Measurements from ENCODE around the gene CUX1.

GRCh38 chr7:101862280-101863220 lies 45.1 kb downstream of the CUX1 start:
- TF ChIP-seq, protein P1, sequence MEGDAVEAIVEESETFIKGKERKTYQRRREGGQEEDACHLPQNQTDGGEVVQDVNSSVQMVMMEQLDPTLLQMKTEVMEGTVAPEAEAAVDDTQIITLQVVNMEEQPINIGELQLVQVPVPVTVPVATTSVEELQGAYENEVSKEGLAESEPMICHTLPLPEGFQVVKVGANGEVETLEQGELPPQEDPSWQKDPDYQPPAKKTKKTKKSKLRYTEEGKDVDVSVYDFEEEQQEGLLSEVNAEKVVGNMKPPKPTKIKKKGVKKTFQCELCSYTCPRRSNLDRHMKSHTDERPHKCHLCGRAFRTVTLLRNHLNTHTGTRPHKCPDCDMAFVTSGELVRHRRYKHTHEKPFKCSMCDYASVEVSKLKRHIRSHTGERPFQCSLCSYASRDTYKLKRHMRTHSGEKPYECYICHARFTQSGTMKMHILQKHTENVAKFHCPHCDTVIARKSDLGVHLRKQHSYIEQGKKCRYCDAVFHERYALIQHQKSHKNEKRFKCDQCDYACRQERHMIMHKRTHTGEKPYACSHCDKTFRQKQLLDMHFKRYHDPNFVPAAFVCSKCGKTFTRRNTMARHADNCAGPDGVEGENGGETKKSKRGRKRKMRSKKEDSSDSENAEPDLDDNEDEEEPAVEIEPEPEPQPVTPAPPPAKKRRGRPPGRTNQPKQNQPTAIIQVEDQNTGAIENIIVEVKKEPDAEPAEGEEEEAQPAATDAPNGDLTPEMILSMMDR (conservative IDR thresholded peaks at IDR 0.05 in 1 of 2, IDR thresholded peaks at IDR 0.05 in 1 of 2; ENCODE audit: low read depth in 1 of 2, low read length in 2 of 2), result no peak
- no peak for TF ChIP-seq EZH2 (IDR thresholded peaks at IDR 0.05; ENCODE audit: low read length, missing control alignments)

Data from fibroblast of lung (primary cell).